NCI-H1417 (cell line): ENCODE results near the gene FIZ1.
"Not testable (repeated sequence)": the region's sequence is repeated elsewhere in the genome, so short reads cannot be mapped to it uniquely, and the experiment has no call there.

ENCODE experiments used
- DNase-seq, 3 experiments: peaks; one replicate each; lab custom pipeline; 2025; lab: John Stamatoyannopoulos, UW

Gene FIZ1

DNA sequence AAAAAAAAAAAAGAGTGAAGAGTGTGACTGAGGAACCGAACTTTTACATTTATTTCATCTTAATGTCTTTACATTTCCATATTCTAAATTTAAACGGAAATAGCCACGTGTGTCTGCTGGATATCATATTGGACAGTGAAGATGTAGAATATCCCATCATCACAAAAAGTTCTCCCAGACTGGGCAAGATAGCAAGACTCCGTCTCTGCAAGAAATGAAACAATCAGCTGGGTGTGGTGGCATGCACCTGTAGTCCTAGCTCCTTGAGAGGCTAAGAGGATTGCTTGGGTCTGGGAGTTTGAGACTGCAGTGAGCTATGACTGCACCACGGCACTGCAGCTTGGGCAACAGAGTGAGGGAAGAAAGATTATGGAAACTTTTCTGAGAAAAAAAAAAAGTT lies 22.6 kb downstream of the FIZ1 start:
- no peak for DNase-seq

GRCh38 chr19:55573929-55574328 lies 25.4 kb downstream of the FIZ1 start:
- not testable (repeated sequence) for DNase-seq

DNA sequence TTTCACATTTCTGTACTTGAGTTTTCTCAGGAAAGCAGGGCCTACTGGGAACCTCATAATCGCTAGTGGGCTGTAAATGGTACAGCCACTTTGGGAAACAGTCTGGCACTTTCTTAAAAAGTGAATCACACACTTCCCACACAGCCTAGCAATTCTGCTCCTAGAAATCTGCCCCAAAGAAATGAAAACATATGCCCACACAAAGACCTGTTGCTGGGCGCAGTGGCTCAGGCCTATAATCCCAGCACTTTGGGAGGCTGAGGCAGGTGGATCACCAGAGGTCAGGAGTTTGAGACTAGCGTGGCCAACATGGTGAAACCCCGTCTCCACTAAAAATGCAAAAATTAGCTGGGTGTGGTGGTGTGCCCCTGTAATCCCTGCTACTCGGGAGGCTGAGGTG lies 29.8 kb downstream of the FIZ1 start:
- not testable (repeated sequence) for DNase-seq

DNA sequence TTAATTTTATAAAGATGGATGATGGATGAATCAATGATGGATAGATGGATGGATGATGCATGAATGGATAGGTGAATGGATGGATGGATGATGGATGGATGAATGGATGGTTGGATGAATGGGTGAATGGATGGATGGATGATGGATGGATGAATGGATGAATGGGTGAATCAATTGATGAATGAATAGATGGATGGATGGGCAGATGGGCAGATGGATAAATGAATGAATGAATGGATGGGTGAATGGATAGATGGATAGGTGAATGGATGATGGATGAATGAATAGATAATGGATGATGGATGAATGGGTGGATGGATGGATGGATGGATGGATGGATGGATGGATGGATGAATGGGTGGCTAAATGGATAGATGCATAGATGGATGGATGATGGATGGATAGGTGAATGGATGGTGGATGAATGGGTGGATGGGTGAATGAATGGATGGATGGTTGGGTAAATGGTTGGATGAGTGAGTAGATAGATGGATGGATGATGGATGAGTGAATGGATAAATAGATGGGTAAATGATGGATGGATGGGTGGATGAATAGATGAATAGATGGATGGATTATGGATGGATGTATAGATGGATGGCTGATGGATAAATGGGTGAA lies 31.5 kb downstream of the FIZ1 start:
- DNase-seq: no peak

DNA sequence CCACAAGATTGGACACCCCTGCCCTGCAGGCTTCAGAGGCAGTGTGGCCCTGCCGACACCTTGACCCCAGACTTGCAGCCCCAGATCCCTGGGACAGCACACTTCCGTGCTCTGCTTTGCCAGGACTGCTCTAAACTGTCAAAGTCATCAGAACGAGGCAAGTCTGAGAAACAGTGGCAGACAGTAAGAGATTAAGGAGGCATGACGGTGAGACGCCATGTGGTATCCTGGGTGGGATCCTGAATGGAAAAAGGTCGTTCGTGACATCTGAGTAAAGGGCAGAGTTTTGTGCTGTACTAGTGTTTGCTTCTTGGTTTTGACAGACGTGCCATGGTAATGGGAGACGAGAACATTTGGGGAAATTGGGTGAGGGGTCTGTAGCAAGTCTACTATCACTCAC lies 32.5 kb downstream of the FIZ1 start:
- DNase-seq: no peak

GRCh38 chr19:55563261-55563690 lies 36.0 kb downstream of the FIZ1 start:
- peak in 1 of 3 experiments; percentile 53 for DNase-seq

- no peak for DNase-seq
Measured at GRCh38 chr19:55559684-55560083, 39.6 kb downstream of the FIZ1 start.

GRCh38 chr19:55554741-55555152 lies 44.6 kb downstream of the FIZ1 start:
- peak in 1 of 3 experiments; percentile 22 for DNase-seq

DNA sequence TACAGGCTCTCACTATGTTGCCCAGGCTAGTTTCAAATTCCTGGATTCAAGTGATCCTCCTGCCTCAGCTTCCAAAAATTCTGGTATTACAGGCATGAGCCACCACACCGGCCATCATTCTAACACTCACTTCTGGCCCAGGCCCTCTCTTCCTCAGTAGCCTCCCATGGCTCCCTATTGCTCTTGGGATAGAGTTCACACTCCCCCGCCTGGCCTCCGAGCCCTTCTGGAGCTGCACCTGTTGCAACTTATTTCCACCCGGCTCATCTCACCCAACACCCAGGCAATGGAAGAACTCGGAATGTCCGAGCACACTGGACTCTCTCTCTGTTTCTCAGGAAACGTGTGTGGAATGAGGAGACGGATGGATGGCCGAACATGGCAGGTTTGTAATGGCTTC lies 45.0 kb downstream of the FIZ1 start:
- no peak for DNase-seq

GRCh38 chr19:55553217-55554182 lies 45.8 kb downstream of the FIZ1 start:
- no peak for DNase-seq

- DNase-seq: no peak
Measured at GRCh38 chr19:55552620-55553019, 46.7 kb downstream of the FIZ1 start.

- no peak for DNase-seq
Measured at GRCh38 chr19:55552206-55552605, 47.1 kb downstream of the FIZ1 start.

DNA sequence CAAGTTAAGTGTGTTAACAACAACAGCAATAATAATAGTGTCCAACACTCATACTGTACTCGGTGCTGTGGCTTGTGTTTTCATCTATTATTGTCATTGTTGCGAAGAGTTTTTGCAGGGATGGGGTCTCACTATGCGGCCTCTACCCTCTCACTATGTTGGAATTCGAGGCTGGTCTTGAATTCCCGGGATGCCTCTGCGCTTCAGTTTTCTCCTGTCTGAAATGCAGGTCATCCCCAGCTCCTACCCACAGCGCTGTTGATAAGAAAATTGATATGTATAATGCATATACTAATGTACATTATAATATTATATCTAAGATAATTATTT lies 49.0 kb downstream of the FIZ1 start:
- DNase-seq: no peak

DNA sequence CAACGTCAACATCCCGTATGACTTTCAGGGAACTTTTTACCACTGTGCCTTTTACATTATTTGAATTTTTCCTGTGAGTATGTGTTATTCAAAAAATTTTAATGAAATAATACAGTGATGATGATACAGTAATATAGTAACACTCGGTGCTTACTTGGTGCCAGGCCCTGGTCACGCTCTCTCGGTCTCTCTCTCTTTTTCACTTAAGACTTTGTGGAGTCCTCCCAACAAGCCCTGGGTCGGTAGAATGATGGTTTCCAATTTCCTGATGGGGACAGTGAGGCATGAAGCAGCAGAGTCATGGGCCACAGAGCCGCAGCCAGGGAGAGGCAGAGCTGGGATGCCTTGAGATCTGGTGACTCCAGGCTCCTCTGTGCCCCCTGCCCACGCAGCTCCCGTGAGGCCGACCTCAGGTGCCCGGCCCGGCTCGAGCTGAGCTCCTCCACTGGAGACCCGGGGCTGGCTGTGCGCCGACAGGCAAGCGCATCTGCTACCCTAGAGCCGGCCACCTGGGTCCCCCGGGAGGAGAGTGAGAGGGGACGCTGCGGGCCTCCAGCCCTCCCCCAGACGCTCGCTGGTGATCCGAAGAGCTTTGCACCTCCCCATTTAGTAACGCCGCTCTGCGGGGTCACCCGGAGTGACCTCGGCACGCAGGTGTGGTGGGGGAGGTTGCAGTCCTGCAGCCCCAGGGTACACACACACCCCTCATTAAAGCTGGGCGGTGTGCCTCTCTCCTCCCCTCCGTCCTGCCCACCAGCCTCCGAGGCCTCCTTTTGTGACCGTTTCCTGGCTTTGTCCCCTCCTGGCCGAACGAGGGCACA lies 49.6 kb downstream of the FIZ1 start:
- peak in 2 of 3 experiments; percentile 71 to 81 for DNase-seq

- DNase-seq: peak in 1 of 3 experiments; percentile 14
Measured at GRCh38 chr19:55546822-55547614, 52.3 kb downstream of the FIZ1 start.

- no peak for DNase-seq
Measured at GRCh38 chr19:55546011-55546410, 53.3 kb downstream of the FIZ1 start.

DNA sequence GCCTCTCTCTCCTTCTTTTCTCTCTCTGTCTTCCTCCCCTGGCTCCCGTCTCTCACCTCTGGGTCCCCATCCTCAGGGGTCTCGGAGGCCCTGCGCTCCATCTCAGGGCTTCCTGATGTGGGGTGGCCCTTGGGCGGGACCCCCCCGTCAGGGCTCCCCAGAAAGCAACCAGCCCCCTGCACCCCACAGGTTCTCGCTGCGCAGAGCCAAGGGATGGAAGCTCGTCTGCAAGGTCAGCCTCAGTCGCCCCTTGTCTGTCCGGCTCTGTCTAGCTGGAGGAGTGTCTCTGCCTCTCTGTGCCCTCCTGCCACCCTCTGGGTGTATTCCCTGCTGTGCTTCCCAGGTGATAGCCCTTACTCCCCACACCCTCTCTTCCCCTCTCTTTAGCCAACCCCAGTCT lies 53.9 kb downstream of the FIZ1 start, which contains the start of gene SBK3:
SBK3 (minus strand) TSS at position 101 of the 400 bp plus-strand sequence; CDS start at position 101, 0 bp downstream.
- DNase-seq: no peak

- DNase-seq: no peak
Measured at GRCh38 chr19:55544776-55545439, 54.4 kb downstream of the FIZ1 start.

DNA sequence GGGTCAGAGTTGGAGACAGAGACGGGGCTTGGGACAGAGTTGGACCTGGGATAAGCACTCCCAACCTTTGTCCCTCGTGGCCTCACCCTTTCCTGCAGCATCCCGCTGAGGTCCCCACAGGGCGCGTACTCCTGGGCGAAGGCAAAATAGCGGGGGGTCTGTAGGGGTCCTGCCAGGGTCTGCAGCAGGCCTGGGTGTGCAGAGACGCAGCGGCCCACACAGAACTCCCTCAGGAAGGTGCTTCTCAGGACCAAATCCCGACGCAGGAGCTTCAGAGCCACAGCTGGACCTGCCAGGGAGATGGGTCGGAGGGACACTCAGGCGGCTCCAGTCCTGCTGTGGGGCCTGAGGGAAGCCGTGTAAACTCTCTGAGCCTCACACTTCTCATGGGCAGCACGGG lies 55.3 kb downstream of the FIZ1 start:
- no peak for DNase-seq

DNA sequence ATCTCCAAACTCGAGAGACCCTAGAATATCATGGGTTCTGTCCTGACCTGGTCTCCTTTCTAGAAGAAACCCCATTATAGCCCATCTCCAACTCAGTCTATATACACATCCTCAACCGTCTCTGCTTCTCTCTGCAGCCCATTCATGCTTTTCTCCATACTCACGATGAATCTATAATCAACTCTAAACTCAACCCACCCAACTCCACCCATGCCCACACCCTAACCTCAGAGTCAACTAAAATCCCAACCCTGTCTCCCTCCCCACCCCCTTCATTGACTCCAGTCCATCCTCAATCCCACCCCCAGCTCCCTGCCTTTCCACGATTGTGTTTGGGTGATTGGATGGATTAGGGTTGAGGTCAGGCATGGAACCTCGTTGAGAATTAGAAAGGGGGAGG lies 55.8 kb downstream of the FIZ1 start:
- no peak for DNase-seq

GRCh38 chr19:55542292-55542855 lies 56.9 kb downstream of the FIZ1 start:
- no peak for DNase-seq
